RPMI8226 (cell line): ENCODE results near the gene CORIN.
"Not testable (repeated sequence)": the region's sequence is repeated elsewhere in the genome, so short reads cannot be mapped to it uniquely, and the experiment has no call there.

Experiments used
- DNase-seq: peaks from one replicate; pipeline ENCODE4 v3.0.0-alpha.2; 2015

The CORIN gene

DNA sequence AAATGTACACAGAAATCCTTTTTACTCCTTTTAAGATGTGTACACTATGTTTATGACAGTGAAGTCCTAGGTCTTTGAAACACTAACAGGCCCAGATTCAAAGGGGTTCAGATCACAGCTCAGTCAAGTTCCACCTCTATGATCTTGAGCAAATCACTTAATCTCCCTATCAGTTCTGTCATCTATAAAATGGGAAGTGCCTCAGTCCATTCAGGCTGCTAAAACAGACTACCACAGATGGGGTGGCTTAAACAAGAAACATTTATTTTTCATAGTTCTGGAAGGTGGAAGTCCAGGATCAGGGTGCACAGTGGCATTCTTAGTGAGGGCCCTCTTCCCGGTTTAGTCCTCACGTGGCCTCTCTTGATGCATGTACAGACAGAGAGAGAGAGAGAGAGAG is 117.1 kb downstream of the CORIN start:
- DNase-seq, result no peak

DNA sequence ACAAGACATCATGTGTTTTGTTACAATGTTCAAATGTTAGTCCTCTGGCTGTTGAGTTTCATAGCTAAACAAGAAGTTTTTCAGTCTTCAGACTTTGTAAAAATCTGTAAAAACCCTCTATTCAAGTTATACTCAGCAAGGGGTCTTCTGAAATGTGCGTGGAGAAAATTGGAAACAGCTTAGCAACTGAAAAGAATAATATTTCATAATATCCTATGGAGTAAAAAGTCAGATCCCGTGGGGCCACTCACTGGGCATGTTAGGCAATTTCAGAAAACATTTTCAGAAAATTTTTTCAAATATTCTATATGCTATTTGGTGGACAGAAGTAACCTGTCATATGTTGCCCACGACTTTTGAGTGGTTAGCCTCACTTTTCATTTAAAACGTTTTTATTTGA is 118.3 kb downstream of the CORIN start:
- no peak for DNase-seq

DNA sequence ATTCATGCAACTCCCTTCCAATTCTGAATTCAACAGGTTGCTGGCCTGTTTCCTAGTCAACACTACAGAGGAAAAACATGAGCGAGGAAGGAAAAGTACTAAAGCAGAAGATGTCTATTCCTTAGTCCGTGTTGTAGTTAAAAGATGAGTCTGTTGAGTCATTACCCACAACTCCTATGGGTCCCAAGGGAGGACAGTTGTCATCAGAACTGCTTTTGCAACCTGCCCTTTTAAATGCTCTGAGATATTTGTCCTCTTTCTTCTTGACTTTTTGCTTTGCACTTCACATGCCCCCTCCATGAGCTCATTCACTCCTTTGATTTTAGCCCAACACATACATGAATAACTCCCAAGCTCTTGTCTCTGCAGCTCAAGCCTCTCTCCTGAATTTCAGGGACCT is 119.2 kb downstream of the CORIN start:
- no peak for DNase-seq

DNA sequence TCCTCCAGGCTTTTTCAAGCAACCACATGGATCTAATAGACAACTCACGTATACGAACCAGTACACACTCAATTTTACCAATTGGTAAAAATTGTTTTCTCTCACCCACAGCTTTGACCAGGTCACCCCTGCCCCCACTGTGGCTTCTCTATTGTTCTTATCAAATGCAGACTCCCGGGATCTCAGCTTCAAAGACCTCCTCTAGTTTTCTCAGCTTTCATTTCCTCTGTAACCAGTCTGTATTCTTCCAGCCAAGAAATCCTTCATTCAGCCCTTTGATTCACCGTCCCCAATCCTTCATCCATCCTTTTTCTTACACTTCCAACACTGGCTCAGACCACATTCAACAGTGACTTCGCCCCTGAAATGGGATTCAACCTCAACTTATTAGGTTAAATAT is 120.7 kb downstream of the CORIN start:
- no peak for DNase-seq

DNA sequence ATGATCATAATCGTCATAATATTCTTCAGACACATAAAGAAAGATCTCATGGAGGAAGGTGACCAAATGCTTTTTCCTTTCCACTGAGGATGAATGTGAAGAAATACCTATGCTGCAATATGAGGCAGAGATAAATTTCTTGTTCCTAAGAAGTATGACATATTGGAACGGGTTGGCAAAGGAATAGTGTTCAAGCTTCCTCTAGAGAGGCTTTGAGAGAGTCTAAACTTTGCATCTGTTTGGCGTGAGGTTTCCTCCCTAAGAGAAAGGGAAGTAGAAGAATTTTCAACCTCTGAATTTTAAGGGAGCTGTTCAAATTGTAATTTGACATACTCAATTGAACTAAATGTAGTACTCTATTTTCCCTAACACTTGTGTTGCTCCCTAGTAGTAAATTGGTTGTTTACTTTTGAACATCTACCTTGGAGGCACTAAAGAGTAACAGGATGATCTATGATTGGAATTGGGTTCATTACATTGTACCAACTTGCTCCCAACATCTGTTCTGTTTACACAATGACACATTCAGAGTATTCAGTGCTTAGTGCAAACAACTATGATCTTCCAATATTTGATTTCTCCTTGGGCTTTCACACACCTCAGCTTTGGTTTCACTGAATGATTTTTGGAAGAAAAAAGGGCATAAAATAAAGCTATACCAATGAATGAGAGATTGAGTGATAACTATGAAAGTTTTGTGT is 122.0 kb downstream of the CORIN start:
- DNase-seq, result no peak

DNA sequence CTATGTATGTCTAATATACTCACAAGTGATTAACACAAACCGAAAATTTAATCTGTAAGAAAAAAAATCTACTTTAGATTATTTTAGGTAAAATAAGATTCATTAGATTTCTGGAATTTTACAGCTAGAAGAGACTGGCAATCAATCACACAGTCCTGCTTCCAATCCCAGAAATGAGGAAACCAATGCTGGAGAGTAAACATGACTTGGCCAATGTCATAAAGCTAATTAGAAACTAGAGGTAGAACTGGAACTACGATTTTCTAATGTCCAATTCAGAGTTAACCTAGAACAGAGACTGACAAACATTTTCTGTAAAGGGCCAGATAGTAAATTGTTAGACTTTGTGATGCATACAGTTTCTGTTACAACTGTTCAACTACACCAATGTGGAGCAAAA is 123.6 kb downstream of the CORIN start:
- DNase-seq, result no peak

DNA sequence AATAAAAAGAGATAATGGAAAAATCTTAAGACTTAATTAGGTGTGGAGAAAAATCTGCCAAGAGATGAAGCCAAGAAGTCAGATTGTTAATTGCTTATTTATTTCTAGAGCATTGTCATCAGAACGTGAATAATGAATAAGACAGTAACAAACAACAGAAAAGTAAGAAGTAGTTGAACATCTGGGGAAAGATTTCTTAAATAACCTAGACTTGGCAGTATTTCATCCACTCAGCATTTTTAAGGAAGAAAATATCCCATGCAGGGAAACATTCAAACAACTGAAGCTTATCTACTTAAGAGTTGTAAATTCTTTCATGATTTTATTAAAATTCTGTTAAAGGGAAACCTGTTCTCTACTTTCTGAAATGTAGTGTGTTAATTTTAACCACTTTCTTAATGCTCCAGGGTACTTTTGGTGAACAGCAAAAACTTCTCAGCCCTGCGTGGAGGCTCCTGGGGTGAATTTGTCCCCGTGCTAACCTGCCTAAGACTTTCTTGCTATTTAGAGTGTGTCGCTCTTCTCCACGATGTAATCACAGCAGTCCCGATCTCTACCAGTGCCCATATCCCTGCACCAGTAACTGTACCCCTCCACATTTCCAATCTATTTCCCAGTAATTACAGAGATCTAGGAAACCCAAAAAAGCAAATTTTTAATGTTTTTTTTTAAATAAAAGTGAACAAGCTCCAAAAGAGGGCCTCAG is 124.6 kb downstream of the CORIN start:
- no peak for DNase-seq

DNA sequence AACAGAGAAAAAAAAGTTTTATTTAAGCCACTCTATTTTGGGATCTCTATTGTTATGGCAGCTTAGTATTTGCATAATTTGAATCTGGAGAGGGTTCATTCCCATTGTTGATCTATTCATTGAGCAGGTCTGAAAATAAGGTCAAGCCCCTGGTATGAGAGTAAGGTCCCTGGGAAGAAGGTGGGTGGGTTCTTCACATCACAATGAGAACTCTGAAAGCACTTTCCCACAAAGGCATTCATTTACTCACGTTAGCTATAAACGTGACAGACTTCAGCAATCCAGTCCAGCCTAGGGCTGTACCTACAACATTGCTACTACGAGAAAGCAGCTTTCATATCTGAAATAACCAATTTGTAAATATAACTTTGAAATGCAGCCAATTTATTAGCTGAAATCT is 126.2 kb downstream of the CORIN start:
- DNase-seq, result no peak

DNA sequence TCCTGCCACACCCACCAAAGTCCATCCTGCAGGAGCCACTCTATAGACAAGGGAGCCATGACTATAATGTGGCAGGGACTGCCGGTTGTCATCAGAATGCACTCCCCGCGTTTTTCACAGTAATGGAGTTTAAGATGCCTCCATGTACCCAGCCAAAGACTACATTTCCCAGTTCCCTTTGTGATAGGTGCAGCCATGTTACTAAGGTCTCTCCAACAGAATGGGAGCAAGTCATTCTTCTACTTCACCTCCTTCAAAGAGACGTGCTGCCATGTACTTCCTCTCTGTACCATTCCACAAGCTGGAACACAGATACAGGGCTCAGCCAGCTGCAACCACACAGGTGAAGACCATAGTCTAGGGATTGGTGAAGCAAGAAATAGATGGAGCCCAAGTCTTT is 126.7 kb downstream of the CORIN start:
- DNase-seq, result no peak

DNA sequence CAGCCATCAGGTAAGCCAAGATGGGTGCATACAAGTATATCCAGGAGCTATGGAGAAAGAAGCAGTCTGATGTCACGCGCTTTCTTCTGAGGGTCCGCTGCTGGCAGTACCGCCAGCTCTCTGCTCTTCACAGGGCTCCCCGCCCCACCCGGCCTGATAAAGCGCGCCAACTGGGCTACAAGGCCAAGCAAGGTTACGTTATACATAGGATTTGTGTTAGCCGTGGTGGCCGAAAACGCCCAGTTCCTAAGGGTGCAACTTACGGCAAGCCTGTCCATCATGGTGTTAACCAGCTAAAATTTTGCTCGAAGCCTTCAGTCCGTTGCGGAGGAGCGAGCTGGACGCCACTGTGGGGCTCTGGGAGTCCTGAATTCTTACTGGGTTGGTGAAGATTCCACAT is 131.5 kb downstream of the CORIN start:
- DNase-seq, result not testable (repeated sequence)

DNA sequence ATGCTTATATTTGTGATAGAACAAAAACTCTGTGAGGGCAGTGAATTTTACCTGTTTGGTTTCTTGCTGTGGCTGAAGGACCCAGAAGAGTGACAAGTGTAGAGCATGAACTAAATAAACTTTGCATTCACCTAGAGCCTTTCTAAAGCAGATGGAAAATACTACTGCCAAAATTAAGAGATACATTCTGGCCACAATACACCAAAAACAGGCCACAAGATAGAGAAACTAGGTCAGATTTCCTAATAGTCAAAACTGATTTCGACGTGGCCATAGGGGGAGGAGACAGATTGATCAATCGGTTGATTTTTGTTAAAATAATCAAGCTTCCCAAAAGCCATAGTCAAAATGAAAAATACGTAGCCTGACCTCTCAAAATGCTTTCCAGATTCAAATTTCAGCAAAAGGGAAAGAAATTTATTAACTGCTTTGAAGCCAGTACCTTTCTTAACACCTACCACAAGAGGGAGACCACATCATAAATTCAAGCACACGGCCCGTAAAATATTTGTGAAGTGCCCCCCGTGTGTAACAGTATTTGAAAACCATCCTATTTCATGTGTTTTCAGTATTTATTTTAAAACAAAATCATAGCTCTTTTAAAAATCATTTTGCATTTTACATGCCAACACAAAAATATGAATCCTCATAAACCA is 132.4 kb downstream of the CORIN start:
- peak; percentile 30 for DNase-seq

DNA sequence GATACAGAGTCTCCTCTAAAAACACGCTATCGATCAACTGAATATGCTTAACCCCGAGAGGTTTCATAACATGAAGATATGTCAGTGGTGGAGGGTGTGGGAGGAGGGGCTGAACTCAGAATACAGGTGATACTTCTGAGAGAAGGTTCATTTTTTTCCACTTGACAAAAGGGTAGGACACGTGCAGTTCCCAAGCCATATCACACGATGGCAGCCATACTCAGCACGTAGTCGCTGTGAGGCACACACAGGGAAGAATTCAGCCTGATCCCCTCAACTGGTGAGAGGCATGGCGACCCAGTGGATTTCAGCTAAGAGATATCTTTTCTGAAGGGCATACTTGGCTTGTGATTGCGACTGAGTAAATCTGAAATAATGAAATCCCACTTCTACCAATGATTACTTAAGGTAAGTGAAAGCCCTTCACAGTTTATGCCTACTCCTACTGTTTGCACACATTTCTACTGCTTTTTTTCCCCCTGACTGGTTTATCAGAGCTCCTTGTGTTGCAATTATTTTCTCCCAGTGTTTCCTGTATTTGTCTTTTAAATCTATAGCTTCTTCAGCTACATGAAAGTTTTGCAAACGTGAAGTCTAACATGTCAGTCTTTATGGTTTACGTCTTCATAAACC is 133.1 kb downstream of the CORIN start:
- DNase-seq, result peak; percentile 33

DNA sequence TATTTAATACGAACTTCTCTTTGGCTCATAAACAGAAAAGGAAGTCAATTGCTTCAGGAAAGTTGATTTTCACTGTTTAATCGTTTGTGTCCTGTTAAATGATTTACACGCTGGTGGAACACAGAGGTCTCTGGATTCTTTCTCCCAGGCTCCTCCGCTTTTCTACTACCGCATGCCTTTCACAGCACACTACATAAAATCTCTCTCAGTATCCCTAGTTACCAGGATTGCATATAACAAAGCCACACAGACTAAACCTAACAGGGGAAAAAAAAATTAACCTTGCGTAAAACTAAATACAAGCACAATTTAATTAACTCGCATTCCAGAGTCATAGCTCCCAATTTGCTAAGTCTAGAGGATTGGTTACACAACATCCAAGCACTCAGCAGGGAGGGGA is 133.9 kb downstream of the CORIN start:
- DNase-seq, result no peak

DNA sequence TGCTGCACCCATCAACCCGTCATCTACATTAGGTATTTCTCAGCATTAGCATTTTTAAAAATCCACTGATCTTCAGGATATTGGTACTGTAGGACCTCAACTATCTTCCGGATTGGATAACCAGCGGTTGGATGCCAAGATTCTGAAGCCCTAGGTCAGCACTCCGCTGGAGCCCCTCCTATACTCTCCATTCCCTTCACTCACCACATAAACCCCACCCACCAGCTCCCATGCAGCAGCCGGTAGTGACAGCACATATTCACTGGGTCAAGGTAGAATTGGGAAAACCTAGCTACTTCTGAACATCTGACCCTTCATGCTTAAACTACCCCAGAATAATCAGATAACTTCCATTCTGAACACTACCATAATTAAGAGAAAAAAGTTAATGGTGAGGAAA is 134.9 kb downstream of the CORIN start:
- DNase-seq, result no peak

DNA sequence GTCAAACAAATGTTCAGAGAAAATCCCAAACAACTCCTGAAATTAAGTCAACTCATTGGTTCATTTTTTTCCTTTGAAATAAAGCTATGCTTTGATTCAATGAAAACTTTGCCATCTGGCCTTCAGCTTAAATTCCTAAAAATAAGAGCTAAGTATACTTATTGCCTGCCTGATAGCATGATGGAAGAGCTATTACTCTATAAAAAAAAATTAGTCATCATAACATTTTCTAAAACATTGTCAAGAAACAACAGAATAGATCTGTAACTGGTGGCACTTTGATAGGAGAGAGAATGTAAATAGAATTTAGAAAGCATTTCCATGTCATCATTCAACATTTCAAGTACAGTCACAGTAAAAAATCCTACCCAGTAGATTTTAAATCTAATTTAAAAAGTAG is 136.6 kb downstream of the CORIN start:
- DNase-seq, result no peak

DNA sequence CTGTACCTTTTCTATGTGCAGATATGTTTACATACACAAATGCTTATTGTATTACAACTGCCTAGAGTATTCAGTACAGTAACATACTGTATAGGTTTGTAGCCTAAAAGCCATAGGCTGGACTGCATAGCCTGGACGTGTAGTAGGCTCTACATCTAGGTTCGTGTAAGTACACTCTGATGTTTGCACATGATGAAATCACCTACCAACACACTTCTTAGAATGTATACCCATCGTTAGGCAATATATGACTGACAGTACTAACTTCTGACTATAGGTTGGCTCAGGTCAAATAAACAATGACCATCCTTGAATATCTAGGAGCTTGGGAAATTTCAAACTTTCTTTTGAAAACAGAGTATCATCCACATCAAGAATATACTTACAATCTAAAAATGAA is 139.0 kb downstream of the CORIN start:
- DNase-seq, result no peak

DNA sequence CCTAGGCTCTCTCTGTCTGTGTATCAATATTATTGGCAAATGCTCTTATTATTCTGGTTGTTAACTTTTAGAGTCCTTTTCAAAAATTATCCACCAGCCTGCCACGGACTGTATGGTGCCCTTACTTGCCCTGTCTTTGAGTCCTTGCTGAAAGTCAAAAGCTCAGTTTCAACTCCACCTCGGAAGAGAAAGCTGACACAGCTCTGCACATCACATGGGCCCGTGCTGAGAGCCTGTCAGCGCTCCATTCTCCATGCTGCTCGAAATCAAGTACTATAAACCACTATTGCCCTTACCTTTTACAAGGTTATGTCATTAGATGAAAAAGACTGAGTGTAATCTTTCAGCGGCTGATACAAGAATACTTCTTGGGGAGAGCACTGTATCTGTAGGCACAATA is 141.0 kb downstream of the CORIN start:
- DNase-seq, result no peak

DNA sequence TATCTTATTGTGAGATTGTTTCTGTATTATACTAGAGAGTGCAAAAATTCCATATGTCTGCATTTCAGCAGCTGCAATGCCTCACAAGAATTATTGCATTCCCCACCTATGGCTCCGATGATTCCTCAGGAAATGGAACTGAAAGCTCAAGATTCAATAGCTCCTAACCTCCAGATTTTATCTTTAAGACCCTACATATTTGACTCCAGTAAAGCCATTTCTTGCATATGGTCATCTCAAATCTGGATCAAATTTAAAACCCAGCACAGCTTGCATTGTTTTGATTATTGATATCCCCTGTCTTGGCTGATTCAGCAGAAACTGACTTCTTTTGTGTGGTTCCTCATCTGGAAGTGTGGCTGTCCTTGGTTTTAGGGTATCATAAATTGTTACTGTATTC is 142.6 kb downstream of the CORIN start:
- no peak for DNase-seq

DNA sequence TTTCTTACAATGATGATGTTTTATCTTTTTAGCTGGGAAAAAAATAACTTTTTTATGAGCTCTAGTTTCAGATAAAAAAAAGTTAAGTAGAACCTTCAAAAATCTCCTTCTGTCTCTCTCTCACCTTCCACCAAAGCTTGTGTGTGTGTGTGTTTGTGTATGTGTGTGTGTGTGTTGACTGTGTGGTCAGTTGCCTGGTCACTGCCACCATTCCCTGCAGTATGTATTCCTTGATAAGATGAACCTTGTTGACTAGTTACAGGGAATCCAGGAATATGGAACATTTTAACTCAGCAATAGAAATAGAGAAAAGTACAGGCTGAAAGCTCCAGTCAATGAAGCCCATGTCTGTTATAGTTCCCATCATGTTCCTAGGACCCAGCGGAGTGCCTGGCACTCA is 143.5 kb downstream of the CORIN start:
- no peak for DNase-seq

DNA sequence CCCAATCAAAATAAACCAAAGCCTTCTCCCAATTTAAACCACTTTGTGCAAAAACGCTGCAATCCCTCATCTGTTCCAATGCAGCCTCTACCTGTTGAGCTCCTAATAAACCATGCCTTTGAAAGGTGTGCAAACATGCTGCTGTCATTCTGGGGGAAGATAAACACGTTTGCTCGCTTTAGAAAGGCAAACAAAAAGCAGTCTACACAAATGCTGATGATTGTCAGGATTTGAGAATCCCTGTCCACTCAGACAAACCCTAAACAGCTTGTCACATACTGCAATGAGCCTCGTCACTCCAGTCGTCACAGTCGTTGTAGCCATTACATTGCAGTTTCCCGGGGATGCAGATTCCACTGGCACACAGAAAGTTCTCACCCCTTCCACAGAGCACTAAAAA is 145.2 kb downstream of the CORIN start:
- DNase-seq, result no peak

DNA sequence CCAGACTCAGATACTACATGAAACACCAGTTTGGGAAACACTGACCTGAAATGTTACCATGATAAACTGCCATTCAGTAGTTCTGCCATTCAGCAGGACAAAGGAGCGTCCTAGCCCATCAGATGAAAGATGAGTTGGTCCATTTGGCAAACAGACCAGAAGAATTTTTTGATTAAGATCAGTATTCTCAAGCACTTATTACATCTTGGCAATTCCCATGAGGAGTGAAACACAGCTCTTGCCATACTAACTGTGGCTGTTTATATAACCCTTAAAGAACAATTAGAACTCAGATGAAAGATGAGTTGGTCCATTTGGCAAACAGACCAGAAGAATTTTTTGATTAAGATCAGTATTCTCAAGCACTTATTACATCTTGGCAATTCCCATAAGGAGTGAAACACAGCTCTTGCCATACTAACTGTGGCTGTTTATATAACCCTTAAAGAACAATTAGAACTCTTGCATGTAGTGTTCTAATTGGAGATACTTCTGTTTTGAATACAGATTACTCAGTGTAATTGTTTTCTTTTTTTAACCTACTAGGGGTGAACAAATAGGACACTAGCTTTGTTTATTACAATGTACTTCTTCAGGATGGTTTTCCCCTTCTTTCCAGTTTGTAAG is 146.0 kb downstream of the CORIN start:
- not testable (repeated sequence) for DNase-seq

DNA sequence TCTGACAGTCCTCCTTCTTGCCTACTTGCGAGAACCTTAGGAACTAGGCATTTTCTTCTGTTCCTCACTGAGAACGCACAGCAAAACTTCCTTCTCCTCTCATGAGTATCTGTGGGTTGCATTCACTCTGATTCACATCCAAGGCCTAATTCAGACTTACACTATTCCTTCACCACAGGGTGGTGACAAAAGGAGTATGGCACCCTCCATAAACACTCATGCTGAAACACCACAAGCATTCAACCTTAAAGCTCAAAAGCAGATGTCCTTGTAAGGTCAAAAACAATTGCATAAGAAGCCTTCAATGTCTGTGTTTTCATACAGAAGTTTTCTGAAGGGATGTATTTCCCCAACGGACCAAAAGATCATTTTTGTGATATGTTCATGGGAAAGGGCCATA is 147.3 kb downstream of the CORIN start:
- DNase-seq, result no peak

DNA sequence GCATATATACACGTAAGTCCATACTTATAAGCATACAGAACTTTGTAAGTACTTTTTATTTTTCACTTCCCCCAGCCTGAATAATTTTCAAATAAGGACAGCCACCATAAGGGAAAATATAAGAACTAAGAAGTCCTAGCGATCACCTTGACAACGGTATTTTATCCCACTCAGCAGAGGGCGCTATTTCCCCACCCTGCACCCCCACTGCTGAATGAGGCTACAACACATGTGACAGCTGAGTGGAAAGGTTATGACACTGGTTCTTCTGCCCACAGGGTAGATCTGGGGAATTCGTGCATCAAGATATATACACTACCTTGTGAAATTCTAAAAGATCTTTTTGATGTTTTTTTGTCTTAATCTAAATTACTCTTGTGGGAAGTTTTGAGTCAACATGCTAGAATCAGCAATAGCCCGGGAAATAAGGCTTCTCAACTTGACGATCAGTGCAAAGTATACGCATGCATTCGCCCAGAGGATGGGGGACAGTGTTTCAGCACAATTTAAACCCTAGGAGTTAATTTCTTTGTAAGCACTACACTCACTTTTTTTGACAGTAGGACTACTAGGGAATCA is 151.5 kb downstream of the CORIN start:
- peak; percentile 37 for DNase-seq
